K562 (cell line): ENCODE measurements around the gene ASAH2B. TPM values are rescaled to one million over a fixed set of nuclear protein-coding genes. Genes with fewer than 3 reads are reported as not detected.

Source experiments
- ATAC-seq: fragments of 200-7000 bp; cut with Tn5 transposase; 3 replicates; pipeline ENCODE4 v1.9.1; 2020; ENCODE audit warnings: moderate library complexity
- BruUV-seq: library from RNA; stranded (reverse); fragments of 400-500 nt; replicated peaks from 2 replicates; lab custom pipeline; 2021; lab: Mats Ljungman, UMichigan
- CTCF ChIA-PET: fragments of 300-600 bp; formaldehyde crosslinking; extraction: SDS; loops from one replicate; lab custom pipeline; 2021; ENCODE audit warnings: low intra/inter-chr PET ratio; lab: Yijun Ruan, JAX
- POLR2A ChIA-PET: fragments of 300-600, 350-650 bp; sonication (Branson Sonifier 250); formaldehyde crosslinking; extraction: SDS; loops from one replicate; lab custom pipeline; 2021; ENCODE audit warnings: antibody characterized with exemption, inconsistent platforms; lab: Yijun Ruan, JAX
- DNase-seq, 4 experiments: peaks; one replicate each; pipeline versions ENCODE4 v3.0.0 to v3.0.0-alpha.2; 2011 to 2018; ENCODE audit warnings: low spot score in 3 of 4, mixed read lengths in 3 of 4; ENCODE audit errors: extremely low read depth in 1 of 4
- FAIRE-seq: peaks from 2 replicates; lab custom pipeline; 2011; peaks lifted over from hg19 to GRCh38; lab: Jason Lieb, UNC
- H2AFZ ChIP-seq: 2 replicates; pipeline ENCODE4 v1.6.0; 2011; ENCODE audit warnings: low read depth, low read length, control low read depth, inconsistent platforms
- H3K27ac ChIP-seq: fragments of 200-600 bp; 3 replicates; pipeline ENCODE4 v1.8.0; 2011; ENCODE audit warnings: low read depth, mild to moderate bottlenecking, control low read depth, inconsistent platforms, low read length, moderate library complexity, mixed read lengths; ENCODE audit errors: extremely low read depth
- H3K27me3 ChIP-seq, 2 experiments: fragments of 300-600 bp in 1 of 2; 2 replicates in 1 of 2; 3 replicates in 1 of 2; pipeline versions ENCODE4 v1.6.0 to v1.8.0; 2011; ENCODE audit warnings: inconsistent platforms in 2 of 2, low read length in 2 of 2, mild to moderate bottlenecking in 1 of 2, mixed read lengths in 1 of 2, moderate library complexity in 1 of 2; ENCODE audit not compliant: control insufficient read depth in 2 of 2, insufficient read depth in 2 of 2
- H3K36me3 ChIP-seq: fragments of 300-600 bp; 3 replicates; pipeline ENCODE4 v1.8.0; 2011; ENCODE audit warnings: mild to moderate bottlenecking, low read length, inconsistent platforms; ENCODE audit not compliant: control insufficient read depth, insufficient read depth
- H3K4me1 ChIP-seq, 2 experiments: fragments of 200-600 bp in 1 of 2; replicated peaks in 1 of 2; 2 replicates in 1 of 2; 3 replicates in 1 of 2; pipeline versions ENCODE4 v1.5.1 to v1.8.0; 2011; ENCODE audit warnings: inconsistent platforms in 2 of 2, low read length in 2 of 2, mild to moderate bottlenecking in 1 of 2, mixed read lengths in 1 of 2, moderate library complexity in 1 of 2; ENCODE audit not compliant: control insufficient read depth in 2 of 2, insufficient read depth in 2 of 2
- H3K4me2 ChIP-seq: 2 replicates; pipeline ENCODE4 v1.6.1; 2011; ENCODE audit warnings: low read length, control low read depth, inconsistent platforms, mixed read lengths; ENCODE audit not compliant: insufficient read depth
- H3K4me3 ChIP-seq: fragments of 200-600 bp; sonication (generic), shearing (Covaris generic); 2 replicates; pipeline ENCODE4 v1.5.1; 2016; ENCODE audit warnings: control low read depth, inconsistent platforms
- H3K79me2 ChIP-seq: fragments of 200-600 bp; 3 replicates; pipeline ENCODE4 v1.8.0; 2011; ENCODE audit warnings: low read length, inconsistent platforms; ENCODE audit not compliant: control insufficient read depth, insufficient read depth
- H3K9ac ChIP-seq, 2 experiments: 2 replicates each; pipeline versions ENCODE4 v1.6.0 to v1.6.1; 2011; ENCODE audit warnings: low read depth in 2 of 2, low read length in 2 of 2, control low read depth in 1 of 2, inconsistent platforms in 1 of 2, mild to moderate bottlenecking in 1 of 2, mixed read lengths in 1 of 2; ENCODE audit not compliant: insufficient read depth in 1 of 2
- H3K9me1 ChIP-seq: one replicate; pipeline ENCODE4 v1.6.0; 2011; ENCODE audit warnings: inconsistent platforms, mild to moderate bottlenecking, low read length, moderate library complexity; ENCODE audit not compliant: control insufficient read depth, insufficient read depth
- H3K9me3 ChIP-seq: replicated peaks from 2 replicates; pipeline ENCODE4 v1.5.1; 2011; ENCODE audit warnings: low read depth, low read length, inconsistent platforms; ENCODE audit not compliant: control insufficient read depth, insufficient read depth
- H4K20me1 ChIP-seq: replicated peaks from 2 replicates; pipeline ENCODE4 v1.6.1; 2011; ENCODE audit warnings: low read length, inconsistent platforms, mixed read lengths; ENCODE audit not compliant: control insufficient read depth, insufficient read depth
- ELK3 ChIP-seq: fragments of 450-650 bp; formaldehyde crosslinking; IDR thresholded peaks from 2 replicates; pipeline ENCODE4 v1.4.0; 2020; ENCODE audit warnings: mild to moderate bottlenecking
- FOSL1 ChIP-seq: fragments of 200-800 bp; sonication (Bioruptor generic); conservative IDR thresholded peaks from 2 replicates; pipeline ENCODE4 v1.6.1; 2016; ENCODE audit warnings: missing genetic modification characterization, missing compliant biosample characterization
- GATA2 ChIP-seq: sonication (generic); formaldehyde crosslinking; IDR thresholded peaks from 2 replicates; pipeline ENCODE4 v1.4.0; 2020; ENCODE audit warnings: mild to moderate bottlenecking, missing genetic modification reagents
- GTF2A2 ChIP-seq: IDR thresholded peaks from 2 replicates; pipeline ENCODE4 v1.6.1; 2016; ENCODE audit warnings: mild to moderate bottlenecking, missing genetic modification characterization, missing compliant biosample characterization
- KDM2B ChIP-seq: fragments of 250-450 bp; sonication (Bioruptor Pico); IDR thresholded peaks from 2 replicates; pipeline ENCODE4 v1.8.0; 2021; ENCODE audit warnings: mild to moderate bottlenecking, moderate library complexity
- MECOM ChIP-seq: fragments of 250-450 bp; sonication (Bioruptor Pico); IDR thresholded peaks from 2 replicates; pipeline ENCODE4 v1.8.0; 2022; ENCODE audit warnings: inconsistent platforms
- PHB2 ChIP-seq: fragments of 450-650 bp; IDR thresholded peaks from 2 replicates; pipeline ENCODE4 v1.6.1; 2017; ENCODE audit warnings: low read depth
- PTBP1 ChIP-seq: fragments of 200-400 bp; formaldehyde crosslinking; IDR thresholded peaks from 2 replicates; pipeline ENCODE4 v1.6.1; 2017; ENCODE audit warnings: low read depth, low read length
- SMARCB1 ChIP-seq: IDR thresholded peaks from 2 replicates; pipeline ENCODE4 v1.6.1; 2011; ENCODE audit warnings: improper control_type of control experiment, low read depth; ENCODE audit not compliant: insufficient read length
- TARDBP ChIP-seq: fragments of 450-650 bp; IDR thresholded peaks from 2 replicates; pipeline ENCODE4 v1.6.1; 2016
- ZBTB17 ChIP-seq: fragments of 450-650 bp; formaldehyde crosslinking; IDR thresholded peaks from 2 replicates; pipeline ENCODE4 v1.4.0; 2020; ENCODE audit warnings: mild to moderate bottlenecking
- ZNF280B ChIP-seq: fragments of 250-450 bp; sonication (Bioruptor Pico); IDR thresholded peaks from 2 replicates; pipeline ENCODE4 v1.5.1; 2021; ENCODE audit warnings: mild to moderate bottlenecking
- ZNF764 ChIP-seq: fragments of 250-450 bp; sonication (Bioruptor Pico); IDR thresholded peaks from 2 replicates; pipeline ENCODE4 v1.4.0; 2020; ENCODE audit warnings: low read depth, mild to moderate bottlenecking, moderate library complexity
- WGBS: fragments of 100-300 bp; shearing (Covaris generic); methylation state at CpG from one replicate; pipeline ENCODE4 v1.1.6; 2016; ENCODE audit warnings: low coverage, mixed read lengths; ENCODE audit not compliant: insufficient coverage; ENCODE audit errors: missing lambda C conversion rate; 5-methylcytosine and 5-hydroxymethylcytosine counted together
- in situ Hi-C: fragments of 300-500 bp; cut with MboI; formaldehyde crosslinking; loops from 4 replicates; pipeline ENCODE4 v1.15.0; 2018; ENCODE audit warnings: inconsistent platforms, mixed read lengths
- intact Hi-C: fragments of 100-400 bp; cut with micrococcal nuclease; formaldehyde crosslinking; loops from 2 replicates; pipeline ENCODE4 v1.14.2; 2022
- polyA plus RNA-seq, 8 experiments: library from polyadenylated mRNA; depleted of rRNA in 4 of 8; stranded (reverse) in 5 of 8; unstranded in 3 of 8; fragments of >200 nt; fragmentation: Nextera tagmentation in 2 of 8; fragmentation: Illumina TruSeq in 1 of 8; extraction: Ambion mirVana in 2 of 8; extraction: Trizol in 1 of 8; gene quantifications; 2 replicates each; pipeline versions ENCODE4 v1.2.1 to v1.2.3, GENCODE V29; 2011 to 2014; ENCODE audit warnings: inconsistent platforms in 1 of 8, missing spikeins in 1 of 8
- total RNA-seq, 7 experiments: library from RNA; depleted of rRNA in 6 of 7; stranded (reverse); fragments of >200 nt in 6 of 7; fragmentation: Illumina TruSeq in 2 of 7; extraction: Trizol in 2 of 7; gene quantifications; 2 replicates each; pipeline versions ENCODE4 v1.2.1 to v1.2.3, GENCODE V29; 2011 to 2021; ENCODE audit warnings: low replicate concordance in 1 of 7
- TF ChIP-seq, protein P1 (sequence below), 2 experiments: fragments of 450-650 bp; IDR thresholded peaks; 2 replicates each; pipeline ENCODE4 v1.6.1; 2016; ENCODE audit warnings: mild to moderate bottlenecking in 2 of 2, borderline replicate concordance in 1 of 2, low read depth in 1 of 2, moderate library complexity in 1 of 2

Gene ASAH2B
- total and polyA plus RNA-seq, 9 of the 15 experiments (the other 6 are each of a cell fraction or from before 2014, with no cell fraction given) = 5.0 to 18.3 (median 14.4) TPM

GRCh38 chr10:50798297-50798696 is 58.6 kb downstream of the ASAH2B start:
- WGBS = 0% methylated on average over 3 of the region's 3 CpGs
- TF ChIP-seq KDM2B (CRISPR knock-in tag) (no peak), PHB2 (no peak), GTF2A2 (tag) (no peak), ELK3 (CRISPR knock-in tag) (no peak), SMARCB1 (no peak), ZBTB17 (no peak), ZNF764 (CRISPR knock-in tag) (no peak), MECOM (no peak), PTBP1 (no peak), ZNF280B (no peak), GATA2 (CRISPR knock-in tag) (no peak), FOSL1 (tag) (no peak), TARDBP (no peak)
- TF ChIP-seq, protein P1, sequence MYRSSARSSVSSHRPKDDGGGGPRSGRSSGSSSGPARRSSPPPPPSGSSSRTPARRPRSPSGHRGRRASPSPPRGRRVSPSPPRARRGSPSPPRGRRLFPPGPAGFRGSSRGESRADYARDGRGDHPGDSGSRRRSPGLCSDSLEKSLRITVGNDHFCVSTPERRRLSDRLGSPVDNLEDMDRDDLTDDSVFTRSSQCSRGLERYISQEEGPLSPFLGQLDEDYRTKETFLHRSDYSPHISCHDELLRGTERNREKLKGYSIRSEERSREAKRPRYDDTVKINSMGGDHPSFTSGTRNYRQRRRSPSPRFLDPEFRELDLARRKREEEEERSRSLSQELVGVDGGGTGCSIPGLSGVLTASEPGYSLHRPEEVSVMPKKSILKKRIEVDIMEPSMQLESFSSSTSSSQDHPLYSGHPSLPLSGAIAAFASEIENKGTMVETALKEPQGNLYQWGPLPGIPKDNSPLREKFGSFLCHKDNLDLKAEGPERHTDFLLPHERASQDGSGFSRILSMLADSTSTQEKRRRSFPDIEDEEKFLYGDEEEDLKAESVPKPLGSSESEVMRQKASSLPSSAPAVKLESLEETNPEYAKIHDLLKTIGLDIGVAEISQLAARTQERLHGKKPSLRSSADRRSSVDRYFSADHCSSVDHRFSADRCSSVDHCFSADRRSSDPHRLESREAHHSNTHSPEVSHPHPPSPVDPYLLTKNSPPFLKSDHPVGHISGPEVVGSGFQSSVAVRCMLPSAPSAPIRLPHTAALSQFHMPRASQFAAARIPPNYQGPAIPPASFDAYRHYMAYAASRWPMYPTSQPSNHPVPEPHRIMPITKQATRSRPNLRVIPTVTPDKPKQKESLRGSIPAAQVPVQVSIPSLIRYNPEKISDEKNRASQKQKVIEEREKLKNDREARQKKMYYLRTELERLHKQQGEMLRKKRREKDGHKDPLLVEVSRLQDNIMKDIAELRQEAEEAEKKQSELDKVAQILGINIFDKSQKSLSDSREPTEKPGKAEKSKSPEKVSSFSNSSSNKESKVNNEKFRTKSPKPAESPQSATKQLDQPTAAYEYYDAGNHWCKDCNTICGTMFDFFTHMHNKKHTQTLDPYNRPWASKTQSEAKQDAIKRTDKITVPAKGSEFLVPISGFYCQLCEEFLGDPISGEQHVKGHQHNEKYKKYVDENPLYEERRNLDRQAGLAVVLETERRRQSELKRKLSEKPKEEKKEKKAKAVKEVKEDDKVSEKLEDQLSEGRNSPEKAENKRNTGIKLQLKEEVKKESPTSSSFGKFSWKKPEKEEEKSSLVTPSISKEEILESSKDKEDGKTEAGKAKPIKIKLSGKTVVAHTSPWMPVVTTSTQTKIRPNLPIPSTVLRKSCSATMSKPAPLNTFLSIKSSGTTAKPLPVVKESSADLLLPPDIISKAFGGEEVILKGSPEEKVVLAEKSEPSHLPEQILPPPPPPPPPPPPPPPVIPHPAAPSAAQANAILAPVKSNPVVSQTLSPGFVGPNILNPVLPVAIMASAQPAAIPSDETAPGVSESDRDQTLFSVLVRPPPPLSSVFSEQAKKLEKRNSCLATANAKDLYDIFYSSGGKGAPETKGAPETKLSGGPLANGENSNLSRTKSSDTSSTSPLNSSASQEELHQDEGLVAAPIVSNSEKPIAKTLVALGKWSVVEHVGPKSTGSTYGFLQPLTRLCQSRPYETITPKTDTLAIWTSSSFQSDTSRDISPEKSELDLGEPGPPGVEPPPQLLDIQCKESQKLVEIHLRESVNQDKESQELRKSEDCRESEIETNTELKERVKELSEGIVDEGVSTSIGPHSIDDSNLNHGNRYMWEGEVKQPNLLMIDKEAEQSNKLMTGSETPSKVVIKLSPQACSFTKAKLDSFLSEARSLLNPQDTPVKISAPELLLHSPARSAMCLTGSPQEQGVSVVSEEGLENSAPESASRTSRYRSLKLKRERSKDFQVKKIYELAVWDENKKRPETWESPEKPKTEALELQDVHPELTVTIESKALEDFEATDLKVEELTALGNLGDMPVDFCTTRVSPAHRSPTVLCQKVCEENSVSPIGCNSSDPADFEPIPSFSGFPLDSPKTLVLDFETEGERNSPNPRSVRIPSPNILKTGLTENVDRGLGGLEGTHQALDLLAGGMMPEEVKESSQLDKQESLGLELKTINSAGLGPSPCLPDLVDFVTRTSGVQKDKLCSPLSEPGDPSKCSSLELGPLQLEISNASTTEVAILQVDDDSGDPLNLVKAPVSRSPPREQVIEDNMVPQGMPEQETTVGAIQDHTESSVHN (IDR thresholded peaks at IDR 0.05; ENCODE audit: borderline replicate concordance in 1 of 2, low read depth in 1 of 2) = no peak
- no peak overlapping the region for H2AFZ ChIP-seq
- no peaks in the 10 kb centered on the region for H4K20me1 ChIP-seq
- no peaks in the 10 kb centered on the region for H3K27me3 ChIP-seq
- intact Hi-C loops (loop anchor here (10.0 kb wide), 1 partner anchor 1417 kb away; no protein-coding TSS in a partner anchor), in situ Hi-C loops (no loop called here)
- no peaks in the 10 kb centered on the region for H3K9me1 ChIP-seq
- ChIA-PET POLR2A (interaction anchor here (1.0 kb wide), 1 partner anchor 9 kb away, joined by 3 read pairs; no protein-coding TSS in a partner anchor), CTCF (no interaction called here)
- H3K4me1 ChIP-seq = no peaks in the 10 kb centered on the region
- no peak overlapping the region for H3K4me2 ChIP-seq
- no peak for ATAC-seq
- BruUV-seq = no TSS peak
- no peaks in the 10 kb centered on the region for H3K36me3 ChIP-seq
- no peaks in the 10 kb centered on the region for H3K9me3 ChIP-seq
- no peak for FAIRE-seq
- DNase-seq = no peak
- no peak overlapping the region for H3K27ac ChIP-seq
- H3K9ac ChIP-seq = no peak overlapping the region
- H3K4me3 ChIP-seq = no peak overlapping the region
- H3K79me2 ChIP-seq = no peaks in the 10 kb centered on the region
